ENCODE results near the gene SPECC1.

GRCh38 chr17:20159406-20160069 is 150.4 kb downstream of the SPECC1 start:
- TF ChIP-seq, protein P1, sequence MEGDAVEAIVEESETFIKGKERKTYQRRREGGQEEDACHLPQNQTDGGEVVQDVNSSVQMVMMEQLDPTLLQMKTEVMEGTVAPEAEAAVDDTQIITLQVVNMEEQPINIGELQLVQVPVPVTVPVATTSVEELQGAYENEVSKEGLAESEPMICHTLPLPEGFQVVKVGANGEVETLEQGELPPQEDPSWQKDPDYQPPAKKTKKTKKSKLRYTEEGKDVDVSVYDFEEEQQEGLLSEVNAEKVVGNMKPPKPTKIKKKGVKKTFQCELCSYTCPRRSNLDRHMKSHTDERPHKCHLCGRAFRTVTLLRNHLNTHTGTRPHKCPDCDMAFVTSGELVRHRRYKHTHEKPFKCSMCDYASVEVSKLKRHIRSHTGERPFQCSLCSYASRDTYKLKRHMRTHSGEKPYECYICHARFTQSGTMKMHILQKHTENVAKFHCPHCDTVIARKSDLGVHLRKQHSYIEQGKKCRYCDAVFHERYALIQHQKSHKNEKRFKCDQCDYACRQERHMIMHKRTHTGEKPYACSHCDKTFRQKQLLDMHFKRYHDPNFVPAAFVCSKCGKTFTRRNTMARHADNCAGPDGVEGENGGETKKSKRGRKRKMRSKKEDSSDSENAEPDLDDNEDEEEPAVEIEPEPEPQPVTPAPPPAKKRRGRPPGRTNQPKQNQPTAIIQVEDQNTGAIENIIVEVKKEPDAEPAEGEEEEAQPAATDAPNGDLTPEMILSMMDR (IDR thresholded peaks at IDR 0.05): no peak
- no peak for TF ChIP-seq POLR2A (IDR thresholded peaks at IDR 0.05)

Measured in right lobe of liver (tissue), 4 donors.